PFSK-1 (cell line): ENCODE data around the gene GLIS1.

Experiments
- FOXP2 ChIP-seq: optimal IDR thresholded peaks from 2 replicates; pipeline ENCODE3; 2011; ENCODE audit warnings: borderline replicate concordance, control low read depth, inconsistent platforms; ENCODE audit not compliant: insufficient read depth; ENCODE audit errors: extremely low read length, extremely low read depth
- POLR2AphosphoS5 ChIP-seq: IDR thresholded peaks from 2 replicates; pipeline ENCODE4 v1.6.1; 2012; ENCODE audit warnings: low read depth, mild to moderate bottlenecking, control low read depth, low read length, moderate library complexity
- REST ChIP-seq, 2 experiments: IDR thresholded peaks; 2 replicates each; pipeline versions ENCODE4 v1.6.1 to v1.8.0; 2011 to 2012; ENCODE audit warnings: low read depth in 2 of 2, low read length in 2 of 2, control low read depth in 1 of 2, inconsistent platforms in 1 of 2, mild to moderate bottlenecking in 1 of 2, moderate library complexity in 1 of 2; ENCODE audit not compliant: insufficient read depth in 1 of 2
- SIN3A ChIP-seq: IDR thresholded peaks from 2 replicates; pipeline ENCODE4 v1.6.1; 2012; ENCODE audit warnings: mild to moderate bottlenecking, low read length, moderate library complexity, borderline replicate concordance; ENCODE audit not compliant: insufficient read depth
- TAF1 ChIP-seq: IDR thresholded peaks from 2 replicates; pipeline ENCODE4 v1.6.1; 2012; ENCODE audit warnings: low read length, control low read depth, borderline replicate concordance; ENCODE audit not compliant: insufficient read depth

The GLIS1 gene

GRCh38 chr1:53698384-53698980 is 40.5 kb downstream of the GLIS1 start:
- TF ChIP-seq SIN3A = no peak
- TF ChIP-seq POLR2AphosphoS5 = no peak
- no peak for TF ChIP-seq REST (IDR thresholded peaks at IDR 0.05; ENCODE audit: insufficient read depth in 1 of 2, low read depth in 2 of 2, low read length in 2 of 2)

GRCh38 chr1:53697721-53698383 is 41.1 kb downstream of the GLIS1 start:
- TF ChIP-seq TAF1 (no peak), FOXP2 (no peak), REST (IDR thresholded peaks at IDR 0.05; ENCODE audit: insufficient read depth in 1 of 2, low read depth in 2 of 2, low read length in 2 of 2) (no peak)

GRCh38 chr1:53696990-53697389 is 42.0 kb downstream of the GLIS1 start:
- TF ChIP-seq SIN3A = no peak

GRCh38 chr1:53696571-53696970 is 42.4 kb downstream of the GLIS1 start:
- no peak for TF ChIP-seq FOXP2
- TF ChIP-seq POLR2AphosphoS5 = no peak
- TF ChIP-seq SIN3A = no peak
- TF ChIP-seq TAF1 = no peak
- no peak for TF ChIP-seq REST (IDR thresholded peaks at IDR 0.05; ENCODE audit: insufficient read depth in 1 of 2, low read depth in 2 of 2, low read length in 2 of 2)

- no peak for TF ChIP-seq TAF1
- TF ChIP-seq POLR2AphosphoS5 = no peak
- TF ChIP-seq SIN3A = no peak
- no peak for TF ChIP-seq REST (IDR thresholded peaks at IDR 0.05; ENCODE audit: insufficient read depth in 1 of 2, low read depth in 2 of 2, low read length in 2 of 2)
Observed at GRCh38 chr1:53696051-53696450, 42.9 kb downstream of the GLIS1 start.
